Muscle of arm (tissue), 14 donors: Measurements from ENCODE around the gene APOBEC3H. TPM values are rescaled to one million over a fixed set of nuclear protein-coding genes. Genes with fewer than 3 reads are reported as not detected.
"Not testable (repeated sequence)": the region's sequence is repeated elsewhere in the genome, so short reads cannot be mapped to it uniquely, and the experiment has no call there.

Experiments used
- DNase-seq: peaks from one replicate; pipeline ENCODE4 v3.0.0-alpha.2; 2013
- long read RNA-seq, 11 donors: transcript quantifications; one replicate each; lab custom pipeline, GENCODE V29; 2026
- polyA plus RNA-seq, 12 donors: library from polyadenylated mRNA; unstranded; fragments of 120-200 nt; gene quantifications; one replicate each; pipeline ENCODE4 v1.2.1, GENCODE V29; 2013; ENCODE audit not compliant: insufficient read length in 12 of 12

Gene APOBEC3H
- polyA plus RNA-seq, result under 1 TPM in 3 of 12 donors, not detected in 9; 0.21 to 0.43 (median 0.22) TPM
- long read RNA-seq, donor 1, result 0 reads
- long read RNA-seq, donor 2, result 0 reads
- long read RNA-seq, donor 3, result 0 reads
- long read RNA-seq, donor 4, result 0 reads
- long read RNA-seq, donor 5, result 0 reads
- long read RNA-seq, donor 6, result 0 reads
- long read RNA-seq, donor 7, result 0 reads
- long read RNA-seq, donor 8, result 0 reads
- long read RNA-seq, donor 9, result 0 reads
- long read RNA-seq, donor 10, result 0 reads
- long read RNA-seq, donor 11, result 0 reads

DNA sequence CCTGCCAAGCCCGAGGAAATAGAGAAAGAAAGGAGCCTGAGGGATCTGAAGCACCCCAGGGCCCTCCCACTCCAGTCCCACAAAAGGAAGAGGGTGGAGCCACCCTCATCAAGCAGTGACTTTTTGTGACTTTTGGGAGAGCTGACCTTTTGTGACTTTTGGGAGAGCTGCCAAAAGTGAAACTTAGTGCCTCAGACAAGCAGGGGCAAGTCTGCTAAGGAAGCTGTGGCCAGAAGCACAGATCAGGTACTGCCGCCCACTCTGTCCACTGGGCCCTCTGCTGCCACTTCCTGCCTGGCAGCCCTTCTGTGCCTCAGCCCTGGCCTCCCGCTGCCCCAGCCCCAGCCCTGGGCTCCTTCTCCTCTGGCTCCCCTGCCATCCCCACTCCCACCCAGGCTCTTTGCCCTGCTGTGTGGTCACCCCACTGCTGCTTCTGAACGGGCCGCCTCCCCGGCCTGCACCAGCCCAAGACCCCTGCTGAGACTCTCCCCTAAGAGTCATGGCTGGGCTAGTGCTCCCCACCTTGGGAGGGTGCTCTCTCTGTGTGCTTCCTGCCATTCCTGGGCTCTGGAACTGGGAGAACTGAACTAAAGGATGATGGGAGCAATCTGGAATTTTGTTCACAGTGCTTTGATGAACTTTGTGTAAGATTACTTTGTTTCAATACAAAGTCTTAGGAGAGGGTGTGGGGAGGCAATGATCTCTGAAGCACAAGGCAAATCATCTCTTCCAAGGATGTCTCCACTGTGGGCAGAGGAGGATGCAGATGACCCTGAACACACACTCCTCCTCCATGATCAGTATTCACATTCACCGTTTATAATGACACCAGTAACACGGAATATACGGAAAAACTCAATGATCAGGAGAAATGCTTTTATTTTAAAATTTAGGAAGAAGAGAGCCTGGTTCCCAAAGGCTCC is at the start of gene APOBEC3H:
Gene APOBEC3H, plus strand, starts transcription at position 147 of the 923 bp plus-strand sequence. CDS start 3,035 bp downstream, outside the sequence.
- DNase-seq, result no peak

DNA sequence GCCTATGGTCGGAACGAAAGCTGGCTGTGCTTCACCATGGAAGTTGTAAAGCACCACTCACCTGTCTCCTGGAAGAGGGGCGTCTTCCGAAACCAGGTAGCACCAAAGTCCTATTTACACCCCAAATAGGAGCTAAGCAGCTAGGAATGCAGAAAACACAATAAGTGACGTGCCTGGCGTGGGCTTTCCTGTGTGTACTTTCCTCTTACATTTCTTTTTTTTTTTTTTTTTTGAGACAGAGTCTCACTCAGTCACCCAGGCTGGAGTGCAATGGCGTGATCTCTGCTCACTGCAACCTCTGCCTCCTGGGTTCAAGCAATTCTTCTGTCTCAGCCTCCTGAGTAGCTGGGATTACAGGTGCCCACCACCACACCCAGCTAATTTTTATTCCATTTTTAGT is 47.6 kb upstream of the APOBEC3H start:
- not testable (repeated sequence) for DNase-seq

DNA sequence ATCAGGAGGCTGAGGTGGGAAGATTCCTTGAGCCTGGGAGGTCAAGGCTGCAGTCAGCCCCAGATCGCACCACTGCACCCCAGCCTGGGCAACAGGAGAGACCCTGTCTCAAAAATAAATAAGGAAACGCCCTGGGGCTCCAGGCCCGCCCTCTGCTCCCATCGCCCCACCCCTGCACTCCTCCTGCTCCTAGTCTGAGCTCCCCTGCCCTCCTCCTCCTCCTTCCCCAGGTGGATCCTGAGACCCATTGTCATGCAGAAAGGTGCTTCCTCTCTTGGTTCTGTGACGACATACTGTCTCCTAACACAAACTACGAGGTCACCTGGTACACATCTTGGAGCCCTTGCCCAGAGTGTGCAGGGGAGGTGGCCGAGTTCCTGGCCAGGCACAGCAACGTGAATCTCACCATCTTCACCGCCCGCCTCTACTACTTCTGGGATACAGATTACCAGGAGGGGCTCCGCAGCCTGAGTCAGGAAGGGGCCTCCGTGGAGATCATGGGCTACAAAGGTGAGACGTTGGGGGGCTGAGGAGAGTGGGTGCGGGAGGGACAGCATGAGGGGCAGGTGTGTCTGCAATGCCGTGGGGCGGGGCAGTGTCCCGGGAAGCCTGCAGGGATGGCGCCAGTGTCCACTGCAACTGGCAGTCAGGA is 45.1 kb upstream of the APOBEC3H start:
- DNase-seq, result not testable (repeated sequence)

DNA sequence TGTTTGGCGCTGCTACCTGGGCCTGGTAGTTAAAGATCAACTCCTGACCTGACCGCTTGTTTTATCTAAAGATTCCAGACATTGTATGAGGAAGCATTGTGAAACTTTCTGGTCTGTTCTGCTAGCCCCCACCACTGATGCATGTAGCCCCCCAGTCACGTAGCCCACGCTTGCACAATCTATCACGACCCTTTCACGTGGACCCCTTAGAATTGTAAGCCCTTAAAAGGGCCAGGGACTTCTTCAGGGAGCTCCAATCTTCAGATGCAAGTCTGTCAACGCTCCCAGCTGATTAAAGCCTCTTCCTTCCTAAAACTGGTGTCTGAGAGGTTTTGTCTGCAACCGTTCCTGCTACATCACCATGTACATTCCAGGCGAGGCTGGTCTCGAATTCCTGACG is 41.4 kb upstream of the APOBEC3H start:
- no peak for DNase-seq

DNA sequence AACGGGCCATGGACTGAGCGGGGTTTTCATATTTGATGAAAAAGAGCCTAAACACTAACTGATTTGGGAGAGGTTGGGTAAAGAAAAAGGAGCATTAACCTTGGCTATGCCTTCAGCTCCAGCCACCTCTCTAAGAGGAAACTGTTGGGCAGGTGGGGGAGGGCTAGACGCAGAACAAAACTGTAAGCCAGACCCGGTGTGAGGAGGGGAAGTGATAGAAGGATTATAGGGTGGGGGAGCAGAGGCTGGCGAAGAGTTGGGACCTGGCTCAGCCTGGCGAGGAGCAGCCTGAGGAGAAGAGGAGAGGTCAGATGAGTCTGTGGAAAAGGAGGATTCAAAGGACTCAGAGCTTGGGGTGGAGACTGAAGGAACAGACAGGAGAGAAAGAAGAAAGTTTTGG is 35.8 kb upstream of the APOBEC3H start:
- DNase-seq, result not testable (repeated sequence)

DNA sequence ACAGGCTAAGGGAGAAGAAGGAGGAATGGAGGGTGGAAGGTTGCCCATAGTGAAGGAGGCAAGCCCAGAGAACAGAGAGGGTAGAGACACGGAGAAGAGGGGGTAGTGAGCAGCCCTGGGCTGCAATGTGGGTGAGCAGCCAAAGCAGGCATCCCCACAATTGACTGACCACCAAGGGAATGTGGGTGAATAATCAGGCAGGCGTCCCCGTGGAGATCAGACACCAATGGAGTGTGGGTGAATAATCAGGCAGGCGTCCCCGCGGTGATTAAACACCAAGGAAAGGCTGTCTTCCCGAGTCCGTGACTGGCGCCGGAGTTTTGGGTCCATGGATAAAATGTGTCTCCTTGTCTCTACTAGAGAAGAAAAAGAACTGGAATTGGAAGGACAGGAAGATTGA is 35.1 kb upstream of the APOBEC3H start:
- DNase-seq, result not testable (repeated sequence)

DNA sequence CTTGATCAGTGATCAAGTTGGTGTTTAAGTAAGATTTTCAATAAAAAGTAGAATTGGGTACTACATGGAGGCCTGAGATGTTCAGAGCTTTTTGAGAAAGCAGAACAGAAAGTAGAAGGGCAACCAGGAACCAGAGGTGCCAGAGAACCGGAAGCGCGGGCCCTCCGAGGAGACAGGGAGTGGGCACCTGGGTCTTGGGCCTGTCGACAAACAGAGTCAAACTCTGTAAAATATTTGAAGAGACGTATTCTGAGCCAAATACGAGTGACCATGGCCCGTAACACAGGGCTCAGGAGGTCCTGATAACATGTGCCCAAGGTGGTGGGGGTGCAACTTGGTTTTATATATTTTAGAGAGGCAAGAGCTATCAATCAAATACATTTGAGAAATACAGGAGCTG is 33.1 kb upstream of the APOBEC3H start:
- not testable (repeated sequence) for DNase-seq

DNA sequence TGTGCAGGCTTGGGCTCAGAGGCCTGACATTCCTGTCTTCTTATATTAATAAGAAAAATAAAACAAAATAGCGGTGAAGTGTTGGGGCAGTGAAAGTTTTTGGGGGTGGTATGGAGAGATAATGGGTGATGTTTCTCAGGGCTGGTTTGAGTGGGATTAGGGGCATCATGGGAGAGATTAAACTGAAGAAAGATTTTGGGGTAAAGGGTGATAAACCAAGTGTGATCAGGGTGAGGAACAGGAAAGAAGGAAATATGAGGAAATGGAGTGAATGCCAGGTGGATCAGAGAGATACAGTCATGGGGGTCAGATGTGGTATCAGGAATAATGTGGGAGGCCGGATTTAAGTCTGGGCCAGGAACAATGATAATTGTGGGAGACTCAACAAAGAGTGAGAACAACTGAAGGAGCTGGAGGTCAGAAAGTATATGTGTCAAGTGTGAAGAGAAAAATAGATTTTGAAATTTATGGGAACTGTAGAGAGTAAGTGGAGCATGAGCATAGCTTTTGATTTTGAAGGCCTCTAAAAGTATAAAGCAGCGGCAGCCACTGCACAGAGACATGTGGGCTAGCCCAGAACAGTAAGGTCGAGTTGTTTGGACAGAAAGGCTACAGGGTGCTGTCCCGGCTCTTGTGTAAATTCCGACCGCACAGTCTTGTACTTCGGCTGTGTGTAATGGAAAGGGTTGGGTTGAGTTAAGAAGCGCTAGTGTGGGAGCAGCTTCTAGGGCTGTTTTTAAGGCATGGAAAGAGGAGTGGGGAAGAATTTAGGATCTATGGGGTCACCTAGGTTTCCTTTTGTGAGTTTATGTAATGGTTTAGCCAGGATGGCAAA is 30.4 kb upstream of the APOBEC3H start:
- DNase-seq, result not testable (repeated sequence)

DNA sequence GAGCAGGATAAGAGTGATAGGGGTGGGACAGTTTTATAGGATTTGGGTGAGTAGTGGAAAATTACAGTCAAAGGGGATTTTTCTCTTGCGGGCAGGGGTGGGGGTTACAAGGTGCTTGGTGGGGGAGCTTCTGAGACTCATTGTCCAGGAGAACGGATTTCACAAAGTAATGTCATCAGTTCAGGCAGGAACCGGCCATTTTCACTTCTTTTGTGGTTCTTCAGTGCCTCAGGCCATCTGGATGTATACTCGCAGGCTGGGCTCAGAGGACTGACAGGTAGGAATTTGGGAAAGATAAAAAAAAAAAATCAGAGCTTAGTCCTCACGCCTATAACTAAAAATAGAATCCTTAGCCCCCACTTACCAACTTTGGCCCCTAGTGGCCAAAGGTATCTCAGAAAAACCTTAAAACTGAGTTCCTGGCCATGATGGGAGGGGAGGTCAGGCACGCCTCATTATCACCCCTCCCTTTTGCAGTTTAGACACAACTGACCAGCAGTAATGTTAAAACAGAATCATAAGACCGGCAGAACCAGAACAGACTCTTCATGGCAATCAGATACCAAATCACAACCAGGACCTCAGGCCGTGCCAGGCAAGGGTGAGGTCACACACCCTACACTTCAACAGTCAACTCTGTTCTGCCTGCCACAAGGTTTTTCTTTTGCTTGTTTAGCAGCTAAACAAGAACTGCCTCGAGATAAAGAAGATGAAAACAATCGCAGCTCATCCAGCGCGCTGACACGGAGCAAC is 28.8 kb upstream of the APOBEC3H start:
- DNase-seq, result no peak

DNA sequence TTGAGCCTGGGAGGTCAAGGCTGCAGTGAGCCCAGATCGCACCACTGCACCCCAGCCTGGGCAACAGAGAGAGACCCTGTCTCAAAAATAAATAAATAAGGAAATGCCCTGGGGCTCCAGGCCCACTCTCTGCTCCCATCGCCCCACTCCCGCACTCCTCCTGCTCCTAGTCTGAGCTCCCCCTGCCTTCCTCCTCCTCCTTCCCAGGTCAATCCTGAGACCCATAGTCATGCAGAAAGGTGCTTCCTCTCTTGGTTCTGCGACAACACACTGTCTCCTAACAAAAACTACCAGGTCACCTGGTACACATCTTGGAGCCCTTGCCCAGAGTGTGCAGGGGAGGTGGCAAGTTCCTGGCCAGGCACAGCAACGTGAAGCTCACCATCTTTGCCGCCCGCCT is 26.9 kb upstream of the APOBEC3H start:
- no peak for DNase-seq

DNA sequence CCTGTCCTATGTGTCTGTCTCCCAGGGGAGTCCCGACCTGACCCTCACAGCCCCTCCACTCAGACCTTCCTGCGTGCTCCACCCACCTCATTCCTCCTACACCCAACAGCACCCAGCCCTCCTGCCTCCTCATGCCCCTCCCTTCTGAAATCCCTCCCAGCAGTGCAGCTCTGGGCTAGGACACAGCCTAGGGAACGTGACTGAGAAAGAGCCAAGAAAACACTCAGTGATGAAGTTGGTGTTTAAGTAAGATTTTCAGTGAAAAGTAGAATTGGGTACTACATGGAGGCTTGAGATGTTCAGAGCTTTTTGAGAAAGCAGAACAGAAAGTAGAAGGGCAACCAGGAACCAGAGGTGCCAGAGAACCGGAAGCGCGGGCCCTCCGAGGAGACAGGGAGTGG is 24.5 kb upstream of the APOBEC3H start:
- DNase-seq, result not testable (repeated sequence)

DNA sequence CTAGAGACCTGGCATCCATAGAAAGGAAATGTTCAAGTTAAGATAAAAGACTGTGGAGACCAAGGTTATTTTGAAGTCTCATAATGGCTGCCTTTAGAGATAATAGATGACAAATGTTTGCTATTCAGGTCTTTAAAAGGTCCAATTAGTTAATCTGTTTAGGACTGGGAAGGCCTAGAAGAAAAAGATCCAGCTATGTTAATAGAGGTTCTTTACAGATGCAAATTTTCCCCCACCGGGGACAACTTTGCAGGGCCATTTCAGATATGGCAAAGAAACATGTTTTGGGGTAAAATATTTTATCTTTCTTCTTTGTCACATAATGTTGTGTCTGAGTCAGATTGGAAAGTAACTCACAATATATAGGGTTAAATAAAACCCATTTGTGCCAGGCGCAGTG is 23.1 kb upstream of the APOBEC3H start:
- no peak for DNase-seq

DNA sequence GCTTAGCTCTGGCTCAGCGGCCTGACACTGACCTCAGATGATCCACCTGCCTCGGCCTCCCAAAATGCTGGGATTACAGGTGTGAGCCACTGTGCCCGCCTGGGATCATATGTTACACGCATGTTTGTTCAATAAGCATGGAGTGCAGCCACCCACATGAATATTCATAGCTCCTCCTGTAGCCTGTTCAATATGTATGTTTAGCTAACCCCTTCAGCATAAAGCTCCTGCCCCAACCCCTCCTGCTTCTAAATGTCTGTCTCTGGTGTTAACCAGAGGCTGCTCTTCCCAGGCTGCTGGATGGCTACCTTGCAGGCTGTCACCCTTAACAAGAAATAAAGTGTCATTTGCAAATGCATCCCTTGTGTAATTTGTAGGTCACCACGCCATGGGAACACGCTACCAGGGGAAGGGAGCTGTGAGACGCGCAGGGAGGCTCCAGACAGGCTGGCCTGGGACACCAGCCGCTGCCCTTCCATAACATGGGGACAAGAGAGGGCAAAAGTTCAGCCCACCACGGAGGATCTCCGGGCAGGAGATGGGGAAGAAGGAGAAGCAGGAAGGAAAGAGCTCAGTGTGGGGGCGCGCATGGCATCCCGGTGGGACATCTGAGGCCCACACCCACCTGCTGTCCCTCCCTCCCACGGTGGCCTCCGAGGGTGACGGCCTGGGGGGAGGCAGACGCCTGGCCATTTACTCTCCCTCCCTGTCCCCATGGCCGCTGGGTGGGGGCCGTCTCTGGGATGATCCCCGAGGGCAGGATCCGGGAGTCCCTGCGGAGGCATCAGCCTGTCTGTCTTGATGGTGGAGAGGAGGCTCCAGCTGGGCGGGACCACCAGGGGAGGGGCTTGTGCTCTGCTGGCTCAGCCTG is 20.7 kb upstream of the APOBEC3H start:
- not testable (repeated sequence) for DNase-seq

DNA sequence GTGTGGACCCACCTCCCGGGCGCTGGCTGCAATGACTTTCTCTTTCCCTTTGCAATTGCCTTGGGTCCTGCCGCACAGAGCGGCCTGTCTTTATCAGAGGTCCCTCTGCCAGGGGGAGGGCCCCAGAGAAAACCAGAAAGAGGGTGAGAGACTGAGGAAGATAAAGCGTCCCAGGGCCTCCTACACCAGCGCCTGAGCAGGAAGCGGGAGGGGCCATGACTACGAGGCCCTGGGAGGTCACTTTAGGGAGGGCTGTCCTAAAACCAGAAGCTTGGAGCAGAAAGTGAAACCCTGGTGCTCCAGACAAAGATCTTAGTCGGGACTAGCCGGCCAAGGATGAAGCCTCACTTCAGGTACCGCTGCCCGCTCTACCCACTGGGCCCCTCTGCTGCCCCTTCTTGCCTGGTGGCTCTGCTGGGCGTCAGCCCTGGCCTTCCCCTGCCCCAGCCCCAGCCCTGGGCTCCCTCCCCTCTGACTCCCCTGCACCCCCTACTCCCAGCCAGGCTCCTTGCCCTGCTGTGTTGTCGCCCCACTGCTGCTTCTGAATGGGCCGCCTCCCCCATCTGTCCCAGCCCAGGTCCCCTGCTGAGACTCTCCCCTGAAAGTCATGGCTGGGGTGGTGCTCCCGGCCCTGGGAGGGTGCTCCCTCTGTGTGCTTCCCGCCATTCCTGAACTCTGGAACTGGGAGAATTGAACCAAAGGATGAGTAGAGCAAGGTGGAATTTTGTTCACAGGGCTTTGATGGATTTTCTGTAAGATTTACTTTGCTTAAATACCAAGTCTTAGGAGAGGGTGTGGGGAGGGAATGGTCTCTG is 19.8 kb upstream of the APOBEC3H start, which contains the start of gene APOBEC3G:
Gene APOBEC3G, plus strand, starts transcription at position 250 of the 815 bp plus-strand sequence. Its CDS starts 87 bp downstream, at position 337.
- DNase-seq, result peak; percentile 43

DNA sequence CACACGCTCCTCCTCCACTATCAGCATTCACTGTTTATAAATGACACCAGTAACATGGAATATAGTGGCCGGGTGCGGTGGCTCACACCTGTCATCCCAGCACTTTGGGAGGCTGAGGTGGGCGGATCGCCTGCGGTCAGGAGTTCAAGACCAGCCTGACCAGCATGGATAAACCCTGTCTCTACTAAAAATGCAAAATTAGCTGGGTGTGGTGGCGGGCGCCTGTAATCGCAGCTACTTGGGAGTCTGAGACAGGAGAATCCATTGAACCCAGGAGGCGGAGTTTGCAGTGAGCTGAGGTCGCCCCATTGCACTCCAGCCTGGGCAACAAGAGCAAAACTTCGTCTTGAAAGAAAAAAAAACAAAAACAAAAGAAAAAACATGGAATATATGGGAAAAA is 19.1 kb upstream of the APOBEC3H start:
- not testable (repeated sequence) for DNase-seq

DNA sequence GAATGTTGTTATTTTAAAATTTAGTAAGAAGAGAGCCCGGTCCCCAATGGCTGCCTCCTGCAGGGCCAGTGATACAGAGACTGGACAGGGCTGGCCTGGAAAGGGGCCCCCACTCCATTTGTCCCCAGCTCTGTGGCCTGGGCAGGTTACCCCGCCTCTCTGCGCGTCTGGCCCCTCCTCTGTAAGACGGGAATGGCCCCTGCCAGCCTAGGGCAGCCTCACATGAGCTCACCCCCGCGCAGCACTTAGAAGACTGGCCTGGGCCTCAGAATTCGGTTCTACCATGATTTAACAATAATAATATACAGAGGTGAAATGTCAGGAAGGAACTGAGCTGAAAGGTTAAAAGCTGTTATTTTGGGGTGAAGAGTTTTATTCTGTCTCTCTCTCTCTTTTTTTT is 18.7 kb upstream of the APOBEC3H start:
- no peak for DNase-seq

DNA sequence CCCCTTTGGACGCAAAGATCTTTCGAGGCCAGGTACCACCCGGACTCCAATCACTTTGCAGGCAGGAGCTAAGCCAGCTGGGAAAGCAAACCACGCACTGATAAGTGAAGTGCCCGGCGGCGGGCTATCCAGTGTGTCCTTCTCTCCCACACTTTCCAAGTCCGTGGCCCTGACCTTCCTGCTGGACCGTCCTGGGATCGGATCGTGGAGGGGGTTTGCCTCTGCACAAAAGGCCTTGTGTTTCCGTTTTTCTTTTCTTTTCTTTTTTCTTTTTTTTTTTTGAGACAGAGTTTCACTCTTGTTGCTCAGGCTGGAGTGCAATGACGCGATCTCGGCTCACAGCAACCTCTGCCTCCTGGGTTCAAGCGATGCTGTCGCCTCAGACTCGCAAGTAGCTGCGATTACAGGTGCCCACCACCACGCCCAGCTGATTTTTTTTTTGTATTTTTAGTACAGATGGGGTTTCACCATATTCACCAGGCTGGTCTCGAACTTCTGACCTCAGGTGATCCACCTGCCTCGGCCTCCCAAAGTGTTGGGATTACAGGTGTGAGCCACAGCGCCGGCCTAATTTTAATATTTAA is 17.9 kb upstream of the APOBEC3H start:
- DNase-seq, result not testable (repeated sequence)
